BE2C (cell line): Measurements from ENCODE around the gene ARPIN. TPM values are rescaled to one million over a fixed set of nuclear protein-coding genes. Genes with fewer than 3 reads are reported as not detected.
A peak's percentile ranks its signal among the peaks of the same experiment; 100 is the strongest.
"Not testable (repeated sequence)": the region's sequence is repeated elsewhere in the genome, so short reads cannot be mapped to it uniquely, and the experiment has no call there.

Source experiments
- DNase-seq: peaks from one replicate; pipeline ENCODE4 v3.0.0-alpha.2; 2020
- H3K27me3 ChIP-seq: fragments of 250-450 bp; sonication (Bioruptor Pico); 2 replicates; pipeline ENCODE4 v1.5.1; 2020; ENCODE audit warnings: mild to moderate bottlenecking
- H3K36me3 ChIP-seq: fragments of 250-450 bp; sonication (Bioruptor Pico); 2 replicates; pipeline ENCODE4 v1.5.1; 2020; ENCODE audit warnings: mild to moderate bottlenecking
- H3K4me1 ChIP-seq: fragments of 250-450 bp; sonication (Bioruptor Pico); 2 replicates; pipeline ENCODE4 v1.5.1; 2020
- H3K4me3 ChIP-seq: 2 replicates; pipeline ENCODE4 v1.5.1; 2011; ENCODE audit warnings: low read depth, low read length
- H3K9me3 ChIP-seq: fragments of 250-450 bp; sonication (Bioruptor Pico); 2 replicates; pipeline ENCODE4 v1.5.1; 2020
- polyA plus RNA-seq: library from polyadenylated mRNA; unstranded; fragments of >200 nt; gene quantifications from one replicate; pipeline ENCODE4 v1.2.1, GENCODE V29; 2012; ENCODE audit warnings: low read depth, missing spikeins; ENCODE audit not compliant: insufficient read length, insufficient read depth
- TF ChIP-seq, protein P1 (sequence below): IDR thresholded peaks from 2 replicates; pipeline ENCODE4 v1.5.1; 2012; ENCODE audit warnings: mild to moderate bottlenecking, low read depth, low read length

Gene ARPIN
- 3.1 TPM for polyA plus RNA-seq

DNA sequence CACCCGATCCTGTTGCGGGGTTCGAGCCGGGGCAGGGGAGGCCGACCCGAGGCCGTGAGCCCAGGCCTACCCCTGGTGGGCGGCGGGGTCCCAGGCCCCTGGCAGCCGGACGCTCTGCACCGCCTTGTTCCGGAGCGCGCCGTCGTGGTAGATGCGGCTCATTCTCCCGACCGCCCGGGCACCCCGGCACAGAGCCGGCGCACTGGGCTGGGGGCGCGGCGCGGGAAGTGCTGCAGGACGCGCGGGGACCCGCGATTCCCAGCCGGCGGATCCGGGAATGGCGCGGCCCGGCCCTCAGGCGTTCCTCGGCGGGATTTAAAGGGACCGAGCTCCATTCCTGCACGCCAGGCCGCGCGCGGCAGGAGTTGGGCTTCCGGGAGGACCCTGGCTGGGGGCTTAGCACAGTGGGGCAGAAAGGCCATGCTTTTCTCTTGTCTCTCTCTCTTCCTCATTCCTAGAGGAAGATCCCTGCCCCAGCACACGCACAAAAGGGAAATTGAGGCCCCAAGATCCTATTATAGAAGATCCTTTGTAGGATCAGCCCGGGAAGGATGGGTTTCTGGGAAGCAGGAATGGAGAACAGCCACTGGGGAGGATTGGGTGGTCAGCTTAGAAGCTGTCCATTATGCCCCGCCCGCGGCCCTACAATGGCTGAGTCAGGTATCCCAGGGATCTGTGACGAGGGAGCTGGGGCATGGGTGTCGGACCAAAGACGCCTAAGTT, at the start of gene ARPIN:
ARPIN (minus strand) TSS at position 279 of the 723 bp plus-strand sequence; CDS start at position 162, 117 bp downstream.
- no peaks in the 10 kb centered on the region for H3K4me1 ChIP-seq
- H3K36me3 ChIP-seq = no peaks in the 10 kb centered on the region
- TF ChIP-seq, protein P1, sequence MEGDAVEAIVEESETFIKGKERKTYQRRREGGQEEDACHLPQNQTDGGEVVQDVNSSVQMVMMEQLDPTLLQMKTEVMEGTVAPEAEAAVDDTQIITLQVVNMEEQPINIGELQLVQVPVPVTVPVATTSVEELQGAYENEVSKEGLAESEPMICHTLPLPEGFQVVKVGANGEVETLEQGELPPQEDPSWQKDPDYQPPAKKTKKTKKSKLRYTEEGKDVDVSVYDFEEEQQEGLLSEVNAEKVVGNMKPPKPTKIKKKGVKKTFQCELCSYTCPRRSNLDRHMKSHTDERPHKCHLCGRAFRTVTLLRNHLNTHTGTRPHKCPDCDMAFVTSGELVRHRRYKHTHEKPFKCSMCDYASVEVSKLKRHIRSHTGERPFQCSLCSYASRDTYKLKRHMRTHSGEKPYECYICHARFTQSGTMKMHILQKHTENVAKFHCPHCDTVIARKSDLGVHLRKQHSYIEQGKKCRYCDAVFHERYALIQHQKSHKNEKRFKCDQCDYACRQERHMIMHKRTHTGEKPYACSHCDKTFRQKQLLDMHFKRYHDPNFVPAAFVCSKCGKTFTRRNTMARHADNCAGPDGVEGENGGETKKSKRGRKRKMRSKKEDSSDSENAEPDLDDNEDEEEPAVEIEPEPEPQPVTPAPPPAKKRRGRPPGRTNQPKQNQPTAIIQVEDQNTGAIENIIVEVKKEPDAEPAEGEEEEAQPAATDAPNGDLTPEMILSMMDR = no peak
- no peaks in the 10 kb centered on the region for H3K9me3 ChIP-seq
- peak; percentile 74 for DNase-seq
- H3K4me3 ChIP-seq = peak within 1 kb of the TSS; percentile 64
- no peaks in the 10 kb centered on the region for H3K27me3 ChIP-seq

DNA sequence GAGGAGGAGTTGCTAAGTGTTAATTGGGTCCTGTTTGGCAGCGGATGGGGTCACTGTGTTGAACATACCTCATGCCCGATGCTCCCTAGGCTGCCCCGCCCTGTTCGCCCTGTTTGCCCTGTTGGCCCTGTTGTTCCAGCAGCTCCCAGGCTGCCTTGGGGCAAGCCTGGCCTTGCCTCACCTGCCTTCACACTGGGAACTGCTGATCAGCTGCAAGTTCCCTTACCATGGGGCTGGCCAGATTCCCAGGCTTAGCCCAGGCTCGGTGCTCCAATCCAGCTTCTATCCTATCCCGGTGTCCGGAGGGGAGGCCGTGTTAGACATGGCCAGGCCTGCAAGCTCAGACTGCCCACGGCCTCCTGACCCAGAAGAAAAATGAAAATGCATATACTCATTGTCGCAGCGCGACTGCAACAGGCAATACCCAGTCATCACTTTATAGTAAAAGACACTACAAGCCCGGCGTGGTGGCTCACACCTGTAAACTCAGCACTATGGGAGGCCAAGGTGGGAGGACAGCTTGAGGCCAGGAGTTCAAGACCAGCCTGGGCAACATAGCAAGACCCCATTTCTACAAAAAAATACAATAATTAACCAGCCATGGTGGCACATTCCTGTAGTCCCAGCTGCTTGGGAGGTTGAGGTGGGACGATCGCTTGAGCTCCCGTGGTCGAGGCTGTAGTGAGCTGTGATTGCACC, 45.5 kb upstream of the ARPIN start:
- H3K4me3 ChIP-seq = no peak overlapping the region

DNA sequence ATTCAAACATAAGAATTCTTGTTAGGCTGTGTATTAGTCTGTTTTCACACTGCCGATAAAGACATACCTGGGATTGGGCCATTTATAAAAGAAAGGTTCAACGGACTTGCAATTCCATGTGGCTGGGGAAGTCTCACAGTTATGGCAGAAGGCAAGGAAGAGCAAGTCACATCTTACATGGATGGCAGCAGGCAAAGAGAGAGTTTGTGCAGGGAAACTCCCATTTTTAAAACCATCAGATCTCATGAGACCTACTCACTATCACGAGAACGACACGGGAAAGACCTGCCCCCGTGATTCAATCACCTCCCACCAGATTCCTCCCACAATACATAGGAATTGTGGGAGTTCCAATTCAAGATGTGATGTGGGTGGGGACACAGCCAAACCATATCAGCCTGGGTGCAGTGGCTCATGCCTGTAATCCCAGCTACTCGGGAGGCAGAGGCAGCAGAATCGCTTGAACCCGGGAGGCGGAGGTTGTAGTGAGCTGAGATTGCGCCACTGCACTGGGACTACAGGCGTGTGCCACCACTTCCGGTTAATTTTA, 42.8 kb upstream of the ARPIN start:
- not testable (repeated sequence) for H3K4me3 ChIP-seq, DNase-seq, H3K9me3 ChIP-seq, H3K27me3 ChIP-seq, H3K4me1 ChIP-seq, H3K36me3 ChIP-seq

More for the DNA sequence above, 45.5 kb upstream of the ARPIN start:
- TF ChIP-seq, protein P1 = no peak
- no peaks in the 10 kb centered on the region for H3K27me3 ChIP-seq
- no peaks in the 10 kb centered on the region for H3K36me3 ChIP-seq
- H3K4me1 ChIP-seq = peaks cover 2% of the 10 kb centered on the region; the same call in 1 of the 2 replicates
- H3K9me3 ChIP-seq = no peaks in the 10 kb centered on the region
- DNase-seq = no peak

- DNase-seq = no peak
- TF ChIP-seq, protein P1 = no peak
These were observed 41.8 kb upstream of the ARPIN start for GRCh38 chr15:89954541-89954940.

GRCh38 chr15:89948796-89949195, 36.0 kb upstream of the ARPIN start:
- no peaks in the 10 kb centered on the region for H3K9me3 ChIP-seq
- DNase-seq = no peak
- H3K36me3 ChIP-seq = no peaks in the 10 kb centered on the region
- no peak overlapping the region for H3K4me3 ChIP-seq
- TF ChIP-seq, protein P1 = no peak
- H3K27me3 ChIP-seq = no peaks in the 10 kb centered on the region
- no peaks in the 10 kb centered on the region for H3K4me1 ChIP-seq

More at GRCh38 chr15:89954541-89954940, 41.8 kb upstream of the ARPIN start:
- H3K36me3 ChIP-seq = no peaks in the 10 kb centered on the region
- peaks cover 2% of the 10 kb centered on the region; the same call in 1 of the 2 replicates for H3K4me1 ChIP-seq
- H3K4me3 ChIP-seq = no peak overlapping the region
- H3K9me3 ChIP-seq = no peaks in the 10 kb centered on the region
- H3K27me3 ChIP-seq = no peaks in the 10 kb centered on the region

- H3K36me3 ChIP-seq = no peaks in the 10 kb centered on the region
- H3K27me3 ChIP-seq = no peaks in the 10 kb centered on the region
- no peak for DNase-seq
- H3K4me1 ChIP-seq = no peaks in the 10 kb centered on the region
- TF ChIP-seq, protein P1 = no peak
- no peak overlapping the region for H3K4me3 ChIP-seq
- no peaks in the 10 kb centered on the region for H3K9me3 ChIP-seq
These were observed 34.6 kb upstream of the ARPIN start for GRCh38 chr15:89947385-89947784.
